Activated CD4-positive, alpha-beta T cell treated with anti-CD3 and anti-CD28 coated beads, Interleukin-2, Interleukin-6, amounts not matched to agents 100 ng/mL and 50 ng/mL, durations not matched to agents 16 hours and 8 hours (primary cell): ENCODE measurements around the gene MARK3.

ENCODE experiments used
- DNase-seq: peaks from one replicate; pipeline ENCODE4 v3.0.0-alpha.2; 2020

MARK3 gene

GRCh38 chr14:103528587-103529382 is 143.6 kb downstream of the MARK3 start, which contains the start of gene TRMT61A:
TRMT61A (plus strand) TSS chr14:103529196; CDS start chr14:103529979, 783 bp downstream.
- peak; percentile 83 for DNase-seq

- no peak for DNase-seq
Observed at GRCh38 chr14:103529383-103530365, 144.5 kb downstream of the MARK3 start.

DNA sequence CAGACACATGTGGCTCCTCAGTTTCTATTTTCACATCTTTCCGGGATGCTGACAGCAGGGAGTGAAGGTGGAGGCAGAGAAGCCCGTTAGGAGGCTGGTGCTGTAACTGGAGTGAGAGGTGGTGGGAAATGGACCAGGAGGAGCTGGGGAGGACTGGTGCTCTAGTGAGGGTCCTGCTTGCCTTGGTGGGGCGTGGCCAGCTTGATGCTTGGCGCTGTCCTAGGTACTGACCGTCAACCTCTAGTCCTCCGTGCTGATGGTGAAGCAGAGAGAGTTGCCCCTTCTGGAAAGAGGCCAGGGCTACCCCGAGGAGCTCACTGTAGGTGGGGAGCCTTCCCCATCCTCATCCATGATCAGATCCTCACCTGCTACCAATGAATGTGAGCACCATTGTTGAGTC is 145.2 kb downstream of the MARK3 start:
- no peak for DNase-seq

DNA sequence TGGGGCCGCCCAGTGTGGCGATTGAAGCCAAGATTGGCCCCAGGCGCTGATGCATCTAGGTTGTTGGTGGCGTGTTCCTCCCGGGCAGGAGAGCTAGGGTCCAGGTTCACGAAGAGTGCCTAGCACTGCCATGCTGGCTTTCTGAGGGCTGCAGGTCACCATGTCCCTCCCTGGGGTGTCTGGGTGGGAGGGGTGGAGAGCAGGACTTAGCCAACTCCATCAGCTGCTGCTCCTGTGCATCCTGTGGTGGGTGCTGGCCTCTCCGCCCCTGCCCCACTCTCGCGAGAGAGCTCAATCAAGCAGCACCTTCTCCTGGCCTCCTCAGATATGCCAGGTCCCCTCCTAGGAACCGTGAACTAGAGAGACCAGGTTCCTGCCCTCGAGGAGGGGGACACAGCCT is 145.6 kb downstream of the MARK3 start:
- no peak for DNase-seq

DNA sequence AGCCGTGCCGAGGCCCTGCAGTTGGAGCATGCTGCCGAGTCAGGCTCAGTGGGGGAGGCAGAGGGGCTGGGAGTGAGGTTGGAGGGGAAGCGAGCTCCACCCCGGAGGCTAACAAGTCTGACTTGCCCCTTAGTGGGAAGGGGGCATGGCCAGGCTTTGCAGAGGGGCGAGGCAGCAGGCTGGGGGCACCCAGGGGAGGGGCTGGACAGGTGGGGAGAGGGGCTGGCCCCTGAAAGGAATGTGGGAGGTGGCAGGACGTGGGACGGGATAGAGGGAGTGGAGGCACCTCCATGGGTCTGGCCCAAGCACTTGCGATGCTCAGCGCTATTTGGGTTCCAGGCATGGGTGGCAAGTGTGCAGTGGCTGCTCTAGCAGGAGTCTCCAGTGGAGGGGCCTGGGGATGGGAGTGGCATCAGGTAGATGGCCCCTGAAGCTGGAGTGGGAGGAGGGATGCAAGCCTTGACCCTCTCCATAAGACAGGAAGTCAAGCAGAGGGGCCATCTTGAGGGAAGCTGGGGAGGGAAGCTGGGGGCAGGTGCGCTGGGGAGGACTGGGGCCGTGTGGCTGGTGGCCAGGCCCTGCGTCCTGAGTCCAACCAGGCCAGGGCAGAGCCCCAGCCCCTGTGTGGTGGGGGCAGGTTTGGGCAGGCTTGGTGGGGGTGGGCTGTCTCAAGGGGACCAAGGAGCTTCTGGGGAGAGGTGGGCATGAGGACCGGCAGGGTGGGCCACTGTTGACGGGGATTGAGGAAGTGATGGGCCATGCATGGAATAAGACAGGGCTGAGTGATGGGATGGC is 146.4 kb downstream of the MARK3 start:
- no peak for DNase-seq

DNA sequence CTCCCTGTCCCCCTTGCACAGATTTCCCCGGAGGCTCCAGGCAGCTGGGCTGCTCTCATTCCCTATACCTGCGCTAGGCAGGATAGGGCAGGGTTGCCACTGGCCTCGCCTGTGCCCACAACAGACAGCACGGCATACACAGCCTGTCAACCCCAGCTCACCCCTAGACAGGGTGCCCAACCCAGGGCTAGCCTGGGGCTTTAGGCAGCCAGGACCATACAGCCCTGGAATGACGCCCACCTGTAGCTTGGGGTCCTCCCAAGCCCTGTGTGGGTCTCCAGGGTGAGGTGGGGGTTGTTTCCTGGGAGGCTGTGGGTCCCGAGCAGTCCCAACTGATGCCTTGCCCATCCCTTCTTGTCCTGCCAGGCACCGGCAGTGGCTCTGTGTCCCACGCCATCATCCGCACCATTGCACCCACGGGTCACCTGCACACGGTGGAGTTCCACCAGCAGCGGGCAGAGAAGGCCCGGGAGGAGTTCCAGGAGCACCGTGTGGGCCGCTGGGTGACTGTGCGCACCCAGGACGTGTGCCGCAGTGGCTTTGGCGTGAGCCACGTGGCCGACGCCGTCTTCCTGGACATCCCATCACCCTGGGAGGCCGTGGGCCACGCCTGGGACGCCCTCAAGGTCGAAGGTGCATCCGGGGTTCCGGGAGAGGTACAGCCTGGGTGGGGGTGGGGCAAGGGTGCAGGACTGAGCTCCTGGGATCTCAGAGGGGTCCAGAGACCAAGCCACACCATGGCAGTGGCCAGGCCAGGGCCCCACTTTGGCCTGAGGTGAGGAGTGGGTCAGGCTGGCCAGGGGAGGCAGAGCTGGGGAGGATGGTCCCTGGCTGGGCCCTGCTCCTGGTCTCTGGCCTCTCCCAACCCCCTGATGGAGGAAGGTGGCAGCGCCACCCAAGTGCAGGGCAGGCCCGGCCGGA is 147.3 kb downstream of the MARK3 start:
- DNase-seq, result no peak

DNA sequence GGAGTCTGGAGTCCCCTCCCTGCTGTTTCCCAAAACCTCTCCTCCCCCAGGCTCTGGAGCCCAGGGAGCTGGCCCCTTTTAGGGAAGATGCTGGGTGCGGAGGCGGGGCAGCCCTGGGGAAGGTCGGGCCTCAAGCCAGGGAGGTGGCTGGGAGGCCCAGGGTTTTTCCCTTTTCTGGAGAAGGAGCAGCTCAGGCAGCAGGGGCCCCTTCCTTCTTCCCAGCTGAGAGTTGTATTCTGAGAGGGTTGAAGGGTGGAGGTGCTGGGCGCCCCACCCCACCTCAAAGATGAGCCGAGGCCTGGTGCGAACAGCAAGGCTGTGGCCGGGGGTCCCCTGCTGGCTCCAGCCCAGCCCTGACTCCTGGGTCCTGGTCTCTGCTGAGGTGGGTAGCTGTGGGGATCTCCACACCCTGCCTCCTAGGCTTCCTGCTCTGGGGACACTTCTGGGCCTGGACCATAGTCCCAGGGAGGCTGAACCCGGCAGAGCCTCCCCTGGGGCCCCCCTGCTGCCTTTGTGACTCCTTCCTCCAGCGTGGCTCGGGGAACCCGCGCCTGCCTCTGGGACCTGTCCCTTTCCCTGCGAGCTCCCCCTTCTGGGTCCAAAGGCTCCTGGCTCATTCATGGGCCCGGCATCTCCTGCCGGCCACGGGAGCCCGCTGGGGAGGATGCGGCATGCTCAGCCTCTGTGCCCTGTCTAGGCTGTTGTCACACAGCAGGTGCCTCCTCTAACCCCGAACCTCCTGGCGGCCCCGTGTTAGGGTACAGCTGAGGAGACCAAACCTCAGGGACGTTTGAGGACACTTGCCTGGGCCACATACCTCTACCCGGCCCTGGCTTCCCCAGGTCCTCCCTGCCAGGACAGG is 148.2 kb downstream of the MARK3 start:
- DNase-seq, result no peak

GRCh38 chr14:103533999-103534575 is 148.9 kb downstream of the MARK3 start:
- DNase-seq, result no peak

GRCh38 chr14:103534576-103535061 is 149.4 kb downstream of the MARK3 start:
- DNase-seq, result no peak

GRCh38 chr14:103535081-103535890 is 150.1 kb downstream of the MARK3 start:
- no peak for DNase-seq

GRCh38 chr14:103535891-103536565 is 150.8 kb downstream of the MARK3 start:
- DNase-seq, result no peak

DNA sequence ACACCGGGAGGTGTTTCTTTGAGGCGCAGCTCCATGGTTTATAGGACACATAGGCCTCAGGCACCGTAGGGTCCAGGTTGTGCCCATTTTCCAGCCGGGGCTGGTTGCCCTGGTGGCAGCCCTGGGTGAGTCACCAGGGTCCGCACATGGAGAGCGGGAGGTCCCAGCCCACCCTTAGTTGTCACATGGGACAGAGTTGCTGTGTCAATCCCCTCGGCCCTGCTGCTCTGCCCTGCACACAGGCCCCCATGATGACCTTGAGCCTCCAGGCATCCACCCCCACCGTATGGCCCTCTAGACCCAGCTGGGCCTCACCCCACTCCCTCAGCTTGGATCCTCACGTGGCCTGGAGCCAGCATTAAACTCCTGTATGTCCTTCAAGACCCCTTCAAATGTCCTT is 151.5 kb downstream of the MARK3 start:
- no peak for DNase-seq

DNA sequence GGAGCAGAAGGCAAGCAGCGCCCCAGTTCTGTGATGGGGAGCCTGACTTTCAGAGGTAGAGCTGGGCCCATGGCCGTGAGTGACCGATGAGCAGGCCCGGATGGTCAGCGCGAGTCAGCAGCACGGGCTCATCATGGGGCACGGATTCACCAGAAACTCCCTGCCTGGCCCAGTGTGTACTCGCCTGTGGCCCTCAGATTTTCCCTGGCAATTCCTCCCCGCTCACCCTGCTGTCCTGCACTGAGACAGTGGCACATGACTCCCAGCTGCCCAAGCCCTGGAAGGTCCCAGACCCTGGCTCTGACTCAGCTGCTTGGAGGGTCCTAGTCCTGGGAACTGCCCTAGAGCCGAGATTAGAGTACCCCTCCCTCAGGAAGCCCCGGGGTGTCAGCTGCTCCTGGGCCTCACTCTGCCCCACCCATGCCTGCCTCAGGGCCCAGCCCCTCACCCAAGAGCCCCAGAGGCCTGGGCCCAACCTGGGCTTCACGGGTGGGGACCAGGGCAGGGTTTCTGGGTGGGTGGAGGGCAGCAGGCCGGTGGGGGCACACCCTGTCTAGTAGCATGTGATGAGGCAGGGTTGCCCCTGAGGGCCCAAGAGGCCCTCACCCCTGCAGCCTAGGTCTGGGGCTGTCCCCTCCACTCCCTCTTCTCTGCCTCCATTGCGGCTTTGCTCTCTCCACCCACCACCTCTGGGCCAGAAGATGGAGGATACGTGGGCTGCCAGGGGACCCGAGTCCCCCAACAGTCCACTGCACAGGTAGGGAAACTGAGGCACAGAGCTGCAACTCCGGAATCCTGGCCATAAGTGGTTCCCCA is 152.2 kb downstream of the MARK3 start:
- no peak for DNase-seq

GRCh38 chr14:103538291-103539055 is 153.3 kb downstream of the MARK3 start:
- DNase-seq, result no peak

- no peak for DNase-seq
Observed at GRCh38 chr14:103539056-103539825, 154.0 kb downstream of the MARK3 start.
